Activated gamma-delta T cell (primary cell): ENCODE data around the gene ZBTB18.
"Not testable (repeated sequence)": the region's sequence is repeated elsewhere in the genome, so short reads cannot be mapped to it uniquely, and the experiment has no call there.

Source experiments
- DNase-seq: peaks from one replicate; lab custom pipeline; 2025; lab: John Stamatoyannopoulos, UW
- total RNA-seq, 2 donors: gene quantifications; one replicate each; lab custom pipeline; 2026; lab: John Stamatoyannopoulos, UW

The ZBTB18 gene
- 53.6 to 96.5 reads per million in 2 donors for total RNA-seq

GRCh38 chr1:244050835-244051444 is at the start of gene ZBTB18:
Gene ZBTB18, plus strand, starts transcription at chr1:244051283. Its CDS starts 149 bp downstream, at chr1:244051432.
- no peak for DNase-seq

GRCh38 chr1:244002721-244003120 is 48.4 kb upstream of the ZBTB18 start:
- DNase-seq, result no peak

GRCh38 chr1:244005455-244005854 is 45.6 kb upstream of the ZBTB18 start:
- no peak for DNase-seq

GRCh38 chr1:244006381-244006901 is 44.6 kb upstream of the ZBTB18 start:
- no peak for DNase-seq

- no peak for DNase-seq
These were observed 44.1 kb upstream of the ZBTB18 start for GRCh38 chr1:244006961-244007360.

GRCh38 chr1:244010191-244010590 is 40.9 kb upstream of the ZBTB18 start:
- no peak for DNase-seq

GRCh38 chr1:244010703-244011123 is 40.4 kb upstream of the ZBTB18 start:
- no peak for DNase-seq

- no peak for DNase-seq
These were observed 39.8 kb upstream of the ZBTB18 start for GRCh38 chr1:244011271-244011670.

GRCh38 chr1:244011786-244012185 is 39.3 kb upstream of the ZBTB18 start:
- DNase-seq, result no peak

GRCh38 chr1:244012202-244012601 is 38.9 kb upstream of the ZBTB18 start:
- DNase-seq, result no peak

- no peak for DNase-seq
These were observed 38.0 kb upstream of the ZBTB18 start for GRCh38 chr1:244013100-244013499.

- not testable (repeated sequence) for DNase-seq
These were observed 36.2 kb upstream of the ZBTB18 start for GRCh38 chr1:244014862-244015261.

- no peak for DNase-seq
These were observed 31.0 kb upstream of the ZBTB18 start for GRCh38 chr1:244019982-244020485.

- no peak for DNase-seq
These were observed 29.7 kb upstream of the ZBTB18 start for GRCh38 chr1:244021427-244021826.

- DNase-seq, result no peak
These were observed 28.8 kb upstream of the ZBTB18 start for GRCh38 chr1:244022311-244022710.

GRCh38 chr1:244022864-244023440 is 28.1 kb upstream of the ZBTB18 start:
- DNase-seq, result no peak

- DNase-seq, result no peak
These were observed 23.5 kb upstream of the ZBTB18 start for GRCh38 chr1:244027491-244028145.

GRCh38 chr1:244028701-244029100 is 22.4 kb upstream of the ZBTB18 start:
- DNase-seq, result no peak

- no peak for DNase-seq
These were observed 22.0 kb upstream of the ZBTB18 start for GRCh38 chr1:244029124-244029523.

GRCh38 chr1:244030481-244031040 is 20.5 kb upstream of the ZBTB18 start:
- no peak for DNase-seq

- DNase-seq, result no peak
These were observed 15.7 kb upstream of the ZBTB18 start for GRCh38 chr1:244035358-244035757.

- DNase-seq, result no peak
These were observed 13.8 kb upstream of the ZBTB18 start for GRCh38 chr1:244037252-244037651.
